Prostate gland (tissue), 2 donors: ENCODE data around the gene MYL4.

ENCODE experiments used
- CTCF ChIP-seq, 4 experiments: fragments of 200-600 bp in 2 of 4; fragments of 450-650 bp in 2 of 4; sonication (generic) in 2 of 4; IDR thresholded peaks; 1 replicate in 3 of 4; 2 replicates in 1 of 4; pipeline ENCODE4 v1.5.1; 2016 to 2019; ENCODE audit warnings: antibody characterized with exemption in 4 of 4, mild to moderate bottlenecking in 2 of 4, moderate library complexity in 2 of 4
- POLR2A ChIP-seq: fragments of 450-650 bp; IDR thresholded peaks from one replicate; pipeline ENCODE4 v1.6.1; 2016; ENCODE audit warnings: antibody characterized with exemption, mild to moderate bottlenecking
- POLR2AphosphoS5 ChIP-seq: sonication (generic); formaldehyde crosslinking; IDR thresholded peaks from one replicate; pipeline ENCODE4 v1.6.1; 2017; ENCODE audit warnings: antibody characterized with exemption

- no peak for TF ChIP-seq CTCF (IDR thresholded peaks at IDR 0.05)
- TF ChIP-seq POLR2A = no peak
- TF ChIP-seq POLR2AphosphoS5 = no peak
Measured at GRCh38 chr17:47180337-47180736, 28.8 kb upstream of the MYL4 start.
